Caco-2 (cell line): ENCODE measurements around the gene ACOT12. TPM values are rescaled to one million over a fixed set of nuclear protein-coding genes. Genes with fewer than 3 reads are reported as not detected.

Source experiments
- BruUV-seq: library from RNA; stranded (reverse); fragments of 400-500 nt; replicated peaks from 2 replicates; lab custom pipeline; 2021; lab: Mats Ljungman, UMichigan
- CTCF ChIA-PET: fragments of 300-600 bp; sonication (Branson Sonifier 250); formaldehyde crosslinking; loops from one replicate; lab custom pipeline; 2022; ENCODE audit warnings: antibody characterized with exemption; lab: Charles Lee
- POLR2A ChIA-PET: fragments of 300-600 bp; sonication (Branson Sonifier 250); formaldehyde crosslinking; loops from one replicate; lab custom pipeline; 2022; ENCODE audit warnings: antibody characterized with exemption; lab: Charles Lee
- DNase-seq, 2 experiments: peaks; one replicate each; pipeline versions ENCODE4 v3.0.0 to v3.0.0-alpha.2; 2020 to 2022
- H3K27me3 ChIP-seq: replicated peaks from 2 replicates; pipeline ENCODE4 v1.6.0; 2011; ENCODE audit warnings: low read length; ENCODE audit not compliant: control insufficient read depth, insufficient read depth
- H3K36me3 ChIP-seq: 2 replicates; pipeline ENCODE4 v1.5.1; 2011; ENCODE audit warnings: low read length; ENCODE audit not compliant: control insufficient read depth, insufficient read depth
- H3K4me1 ChIP-seq: fragments of 250-450 bp; sonication (Bioruptor Pico); 2 replicates; pipeline ENCODE4 v1.5.1; 2020; ENCODE audit warnings: mild to moderate bottlenecking
- H3K4me3 ChIP-seq: 2 replicates; pipeline ENCODE4 v1.5.1; 2011; ENCODE audit warnings: low read depth, mild to moderate bottlenecking, control low read depth, low read length
- H3K9me3 ChIP-seq: fragments of 250-450 bp; sonication (Bioruptor Pico); 2 replicates; pipeline ENCODE4 v1.5.1; 2020; ENCODE audit warnings: mild to moderate bottlenecking, moderate library complexity
- H3K27ac Mint-ChIP-seq: one replicate; pipeline ENCODE4 v1.8.0; 2022; ENCODE audit warnings: mixed read lengths; ENCODE audit not compliant: unreplicated experiment
- H3K27me3 Mint-ChIP-seq: one replicate; pipeline ENCODE4 v1.8.0; 2022; ENCODE audit warnings: mixed read lengths; ENCODE audit not compliant: insufficient read depth, unreplicated experiment
- H3K36me3 Mint-ChIP-seq: one replicate; pipeline ENCODE4 v1.8.0; 2022; ENCODE audit warnings: mild to moderate bottlenecking, mixed read lengths; ENCODE audit not compliant: insufficient read depth, unreplicated experiment
- H3K4me1 Mint-ChIP-seq: one replicate; pipeline ENCODE4 v1.8.0; 2022; ENCODE audit warnings: low read depth, mixed read lengths; ENCODE audit not compliant: unreplicated experiment
- H3K4me3 Mint-ChIP-seq: one replicate; pipeline ENCODE4 v1.8.0; 2022; ENCODE audit warnings: mild to moderate bottlenecking, moderate library complexity, mixed read lengths; ENCODE audit not compliant: unreplicated experiment
- H3K9me3 Mint-ChIP-seq: one replicate; pipeline ENCODE4 v1.8.0; 2022; ENCODE audit warnings: mixed read lengths; ENCODE audit not compliant: unreplicated experiment
- intact Hi-C: fragments of 100-400 bp; cut with micrococcal nuclease; formaldehyde crosslinking; loops from one replicate; pipeline ENCODE4 v1.10.0; 2022; ENCODE audit not compliant: unreplicated experiment
- total RNA-seq: library from RNA; stranded (reverse); gene quantifications from 2 replicates; pipeline ENCODE4 v1.2.3, GENCODE V29; 2022
- TF ChIP-seq, protein P1 (sequence below), 2 experiments: fragments of 200-600 bp in 1 of 2; IDR thresholded peaks; 1 replicate in 1 of 2; 2 replicates in 1 of 2; pipeline versions ENCODE4 v1.5.1 to v1.8.0; 2011 to 2022; ENCODE audit warnings: antibody characterized with exemption in 1 of 2, control low read depth in 1 of 2, inconsistent platforms in 1 of 2, low read depth in 1 of 2, low read length in 1 of 2, mild to moderate bottlenecking in 1 of 2, moderate library complexity in 1 of 2; ENCODE audit not compliant: insufficient read depth in 1 of 2, severe bottlenecking in 1 of 2, unreplicated experiment in 1 of 2

The ACOT12 gene
- total RNA-seq, 1 experiment from 2014 or later = 1.4 TPM

DNA sequence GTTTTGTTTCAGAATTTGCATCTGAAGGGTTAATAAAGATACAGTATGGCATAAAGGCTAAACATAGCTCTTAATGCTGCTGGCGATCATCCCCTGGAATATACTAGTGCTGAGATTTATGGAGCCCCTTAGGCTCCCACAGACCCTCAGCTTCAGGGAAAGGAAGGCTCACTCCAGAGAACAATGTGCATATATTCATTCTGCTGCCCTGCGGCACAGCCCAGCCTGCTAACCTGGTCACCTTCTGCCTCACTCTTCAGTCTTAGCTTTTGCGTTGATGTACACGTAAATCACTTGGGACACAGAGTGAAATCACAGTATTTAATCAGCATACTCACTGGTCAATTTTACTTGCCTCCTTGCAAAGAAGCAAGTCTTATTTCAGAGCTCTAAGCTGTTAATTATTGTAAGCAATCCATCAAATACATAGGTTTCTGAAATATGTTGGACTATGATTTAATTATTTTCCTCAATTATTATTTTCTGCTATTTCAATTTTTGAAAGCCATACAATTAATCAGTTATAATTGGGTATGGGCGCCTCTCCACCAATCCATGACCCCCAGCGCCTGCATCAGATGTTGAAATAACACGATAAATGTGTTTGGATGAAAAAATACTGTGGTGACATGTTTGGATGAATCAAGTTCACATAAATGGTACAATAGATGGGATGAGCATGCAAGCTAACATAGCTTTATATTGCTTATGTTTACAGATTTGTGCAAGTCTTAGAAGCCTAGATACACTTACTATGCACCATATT is 11.4 kb upstream of the ACOT12 start:
- Histone ChIP-seq H3K4me3 (no peak overlapping the region), H3K9me3 (no peaks in the 10 kb centered on the region), H3K4me1 (peaks cover 26% of the 10 kb centered on the region), H3K36me3 (no peaks in the 10 kb centered on the region), H3K27me3 (no peaks in the 10 kb centered on the region)
- ChIA-PET POLR2A (no interaction called here), CTCF (no interaction called here)
- no peaks in the 10 kb centered on the region for H3K9me3 Mint-ChIP-seq
- no peak overlapping the region for H3K27ac Mint-ChIP-seq
- no peaks in the 10 kb centered on the region for H3K36me3 Mint-ChIP-seq
- TF ChIP-seq, protein P1, sequence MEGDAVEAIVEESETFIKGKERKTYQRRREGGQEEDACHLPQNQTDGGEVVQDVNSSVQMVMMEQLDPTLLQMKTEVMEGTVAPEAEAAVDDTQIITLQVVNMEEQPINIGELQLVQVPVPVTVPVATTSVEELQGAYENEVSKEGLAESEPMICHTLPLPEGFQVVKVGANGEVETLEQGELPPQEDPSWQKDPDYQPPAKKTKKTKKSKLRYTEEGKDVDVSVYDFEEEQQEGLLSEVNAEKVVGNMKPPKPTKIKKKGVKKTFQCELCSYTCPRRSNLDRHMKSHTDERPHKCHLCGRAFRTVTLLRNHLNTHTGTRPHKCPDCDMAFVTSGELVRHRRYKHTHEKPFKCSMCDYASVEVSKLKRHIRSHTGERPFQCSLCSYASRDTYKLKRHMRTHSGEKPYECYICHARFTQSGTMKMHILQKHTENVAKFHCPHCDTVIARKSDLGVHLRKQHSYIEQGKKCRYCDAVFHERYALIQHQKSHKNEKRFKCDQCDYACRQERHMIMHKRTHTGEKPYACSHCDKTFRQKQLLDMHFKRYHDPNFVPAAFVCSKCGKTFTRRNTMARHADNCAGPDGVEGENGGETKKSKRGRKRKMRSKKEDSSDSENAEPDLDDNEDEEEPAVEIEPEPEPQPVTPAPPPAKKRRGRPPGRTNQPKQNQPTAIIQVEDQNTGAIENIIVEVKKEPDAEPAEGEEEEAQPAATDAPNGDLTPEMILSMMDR (IDR thresholded peaks at IDR 0.05; ENCODE audit: insufficient read depth in 1 of 2, low read depth in 1 of 2, low read length in 1 of 2, severe bottlenecking in 1 of 2, unreplicated experiment in 1 of 2) = no peak
- H3K4me1 Mint-ChIP-seq = peaks cover 19% of the 10 kb centered on the region
- no peaks in the 10 kb centered on the region for H3K27me3 Mint-ChIP-seq
- intact Hi-C loops = no loop called here
- no peak for DNase-seq
- no TSS peak for BruUV-seq
- H3K4me3 Mint-ChIP-seq = no peak overlapping the region

DNA sequence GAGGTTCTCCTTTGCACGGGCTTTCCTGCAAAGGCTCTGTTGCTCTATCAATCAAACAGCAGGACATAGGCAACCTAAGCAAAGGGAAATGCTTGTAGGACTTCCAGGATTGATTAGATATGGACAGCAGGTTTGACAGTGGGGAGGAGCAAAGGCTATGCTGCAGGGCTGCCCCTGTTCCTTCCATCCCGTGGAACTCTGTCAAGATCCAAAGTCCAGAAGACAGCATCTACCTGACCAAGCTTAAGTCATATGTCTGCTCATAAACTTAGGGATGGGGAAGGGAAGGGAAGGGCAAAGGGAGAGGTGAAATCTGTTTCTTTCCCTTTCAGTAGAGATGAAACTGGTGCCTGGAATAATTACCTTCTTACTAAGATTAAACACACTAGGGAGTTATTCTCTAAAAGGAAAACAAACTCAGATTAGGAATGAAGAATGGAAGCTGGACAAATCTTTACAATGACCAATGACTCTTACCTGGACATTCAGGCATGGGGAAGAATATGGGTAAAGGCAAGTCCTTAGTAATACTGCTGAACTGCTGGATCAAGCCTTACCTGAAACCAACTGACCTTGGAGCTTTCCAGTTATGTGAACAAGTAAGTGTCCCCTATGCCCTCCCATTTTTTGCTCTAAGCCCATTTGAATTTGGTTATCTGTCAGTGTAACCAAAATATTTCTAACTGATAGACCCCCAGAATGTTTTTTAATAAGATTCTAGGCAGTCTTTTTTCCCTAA is 8.4 kb upstream of the ACOT12 start:
- Histone ChIP-seq H3K4me3 (no peak overlapping the region), H3K9me3 (no peaks in the 10 kb centered on the region), H3K27me3 (no peaks in the 10 kb centered on the region), H3K36me3 (no peaks in the 10 kb centered on the region), H3K4me1 (no peaks in the 10 kb centered on the region; the same call in 1 of the 2 replicates)
- Mint-ChIP-seq H3K27ac (no peak overlapping the region), H3K4me3 (no peak overlapping the region), H3K36me3 (no peaks in the 10 kb centered on the region), H3K27me3 (no peaks in the 10 kb centered on the region), H3K9me3 (no peaks in the 10 kb centered on the region), H3K4me1 (no peaks in the 10 kb centered on the region)
- ChIA-PET CTCF (no interaction called here), POLR2A (no interaction called here)
- intact Hi-C loops = loop anchor here (1.0 kb wide), 1 partner anchor 13 kb away; no protein-coding TSS in a partner anchor
- peak; percentile 28 to 49 for DNase-seq
- BruUV-seq = no TSS peak
- TF ChIP-seq, protein P1 (IDR thresholded peaks at IDR 0.05; ENCODE audit: insufficient read depth in 1 of 2, low read depth in 1 of 2, low read length in 1 of 2, severe bottlenecking in 1 of 2, unreplicated experiment in 1 of 2) = no peak

DNA sequence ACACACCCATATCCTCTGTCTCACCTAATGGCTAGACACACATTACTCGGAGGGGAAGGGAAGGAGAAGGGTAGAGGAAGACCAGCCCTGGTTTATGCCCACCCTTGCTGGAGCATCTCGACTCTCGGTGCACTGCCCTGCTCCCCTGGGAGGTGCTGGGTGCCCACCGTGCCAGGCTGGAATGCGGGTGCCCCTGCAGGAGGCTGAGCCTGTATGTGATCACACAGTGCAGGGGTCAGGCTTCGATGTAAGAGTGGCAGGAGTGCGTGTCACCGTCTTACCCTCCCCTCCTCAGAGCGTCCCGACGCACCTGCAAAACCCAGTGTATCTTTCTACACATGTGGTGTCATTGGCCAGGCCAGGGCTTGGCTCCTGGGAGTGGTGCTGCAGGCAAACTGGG is 7.3 kb upstream of the ACOT12 start:
- DNase-seq = no peak
- POLR2A ChIA-PET = no interaction called here
- CTCF ChIA-PET = no interaction called here
- intact Hi-C loops = no loop called here
- no peaks in the 10 kb centered on the region for H3K36me3 Mint-ChIP-seq
- TF ChIP-seq, protein P1 (IDR thresholded peaks at IDR 0.05; ENCODE audit: insufficient read depth in 1 of 2, low read depth in 1 of 2, low read length in 1 of 2, severe bottlenecking in 1 of 2, unreplicated experiment in 1 of 2) = no peak
- no peak overlapping the region for H3K4me3 Mint-ChIP-seq
- no TSS peak for BruUV-seq
- Histone ChIP-seq H3K4me1 (no peaks in the 10 kb centered on the region; the same call in 1 of the 2 replicates), H3K36me3 (no peaks in the 10 kb centered on the region), H3K9me3 (no peaks in the 10 kb centered on the region), H3K4me3 (no peak overlapping the region), H3K27me3 (no peaks in the 10 kb centered on the region)
- no peaks in the 10 kb centered on the region for H3K27me3 Mint-ChIP-seq
- H3K4me1 Mint-ChIP-seq = no peaks in the 10 kb centered on the region
- no peaks in the 10 kb centered on the region for H3K9me3 Mint-ChIP-seq
- H3K27ac Mint-ChIP-seq = no peak overlapping the region
